HG03097 (cell line): ENCODE data around the gene NRP1.
"Not testable (repeated sequence)": the region's sequence is repeated elsewhere in the genome, so short reads cannot be mapped to it uniquely, and the experiment has no call there.

Experiments used
- ATAC-seq: cut with Tn5 transposase; IDR thresholded peaks from one replicate; pipeline ENCODE4 v1.9.1; 2021; ENCODE audit not compliant: unreplicated experiment, low FRiP score

NRP1 gene

GRCh38 chr10:33334153-33334804 lies at the start of gene NRP1:
Gene NRP1 (minus strand): TSS chr10:33334667. CDS start chr10:33334382, 285 bp downstream.
- no peak for ATAC-seq

- not testable (repeated sequence) for ATAC-seq
These were observed 49.7 kb upstream of the NRP1 start for GRCh38 chr10:33384201-33384600.

- no peak for ATAC-seq
These were observed 48.6 kb upstream of the NRP1 start for GRCh38 chr10:33382921-33383713.

GRCh38 chr10:33382216-33382600 lies 47.7 kb upstream of the NRP1 start:
- no peak for ATAC-seq

GRCh38 chr10:33381451-33382215 lies 47.2 kb upstream of the NRP1 start:
- ATAC-seq, result no peak

GRCh38 chr10:33377658-33378025 lies 43.2 kb upstream of the NRP1 start:
- no peak for ATAC-seq

GRCh38 chr10:33376976-33377657 lies 42.6 kb upstream of the NRP1 start:
- ATAC-seq, result no peak

GRCh38 chr10:33376476-33376875 lies 42.0 kb upstream of the NRP1 start:
- ATAC-seq, result no peak

GRCh38 chr10:33373263-33373662 lies 38.8 kb upstream of the NRP1 start:
- no peak for ATAC-seq

GRCh38 chr10:33371234-33371633 lies 36.8 kb upstream of the NRP1 start:
- no peak for ATAC-seq

GRCh38 chr10:33370434-33370930 lies 36.0 kb upstream of the NRP1 start:
- ATAC-seq, result no peak

- no peak for ATAC-seq
These were observed 33.6 kb upstream of the NRP1 start for GRCh38 chr10:33368086-33368485.

GRCh38 chr10:33365871-33366411 lies 31.5 kb upstream of the NRP1 start:
- no peak for ATAC-seq

GRCh38 chr10:33365301-33365700 lies 30.8 kb upstream of the NRP1 start:
- no peak for ATAC-seq

GRCh38 chr10:33363106-33363505 lies 28.6 kb upstream of the NRP1 start:
- no peak for ATAC-seq

- no peak for ATAC-seq
These were observed 23.5 kb upstream of the NRP1 start for GRCh38 chr10:33358016-33358415.

- ATAC-seq, result no peak
These were observed 20.8 kb upstream of the NRP1 start for GRCh38 chr10:33355274-33355673.

- no peak for ATAC-seq
These were observed 19.4 kb upstream of the NRP1 start for GRCh38 chr10:33353853-33354252.

- ATAC-seq, result no peak
These were observed 18.9 kb upstream of the NRP1 start for GRCh38 chr10:33353334-33353733.

- no peak for ATAC-seq
These were observed 18.1 kb upstream of the NRP1 start for GRCh38 chr10:33352615-33353014.
